Stimulated activated CD4-positive, alpha-beta T cell treated with anti-CD3 and anti-CD28 coated beads, Interleukin-1b, Interleukin-23, amount 100 ng/mL, for 1 hour (primary cell): ENCODE data around the gene FUT4.
"Not testable (repeated sequence)": the region's sequence is repeated elsewhere in the genome, so short reads cannot be mapped to it uniquely, and the experiment has no call there.

Experiments used
- DNase-seq, 2 donors: peaks; one replicate each; pipeline ENCODE4 v3.0.0-alpha.2; 2020; ENCODE audit warnings: low read depth in 2 of 2

The FUT4 gene

GRCh38 chr11:94543695-94544645 lies at the start of gene FUT4:
Gene FUT4, plus strand, starts transcription at chr11:94543921. Its CDS starts 213 bp downstream, at chr11:94544134.
- DNase-seq: peak in 1 of 2 donors; percentile 40

DNA sequence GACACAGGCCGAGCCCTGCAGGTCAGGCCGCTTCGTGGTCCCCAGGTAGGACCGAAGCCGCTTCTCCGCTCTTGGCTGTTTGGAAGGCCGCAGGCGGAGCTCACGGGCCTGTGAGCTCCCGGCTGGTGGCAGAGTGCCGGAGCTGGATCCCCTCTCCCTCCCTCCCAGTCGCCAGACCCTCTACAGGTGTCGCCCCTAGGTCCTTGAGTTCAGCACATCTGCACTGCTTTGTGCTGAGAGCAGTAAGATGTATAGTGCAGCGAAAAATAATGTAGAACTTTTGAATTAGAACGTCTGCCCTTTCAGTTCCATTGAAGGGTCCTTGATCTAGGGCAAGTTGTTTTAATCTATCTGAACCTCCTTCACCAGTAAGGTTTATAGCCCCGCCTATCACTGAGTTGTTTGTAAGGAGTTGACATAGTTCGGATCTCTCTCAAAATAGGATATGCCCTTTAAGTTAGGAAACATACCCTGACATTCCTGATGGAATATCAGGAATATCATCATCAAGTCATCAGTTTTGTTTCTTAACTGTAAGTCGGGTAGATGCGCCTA lies 49.5 kb upstream of the FUT4 start:
- no peak for DNase-seq

DNA sequence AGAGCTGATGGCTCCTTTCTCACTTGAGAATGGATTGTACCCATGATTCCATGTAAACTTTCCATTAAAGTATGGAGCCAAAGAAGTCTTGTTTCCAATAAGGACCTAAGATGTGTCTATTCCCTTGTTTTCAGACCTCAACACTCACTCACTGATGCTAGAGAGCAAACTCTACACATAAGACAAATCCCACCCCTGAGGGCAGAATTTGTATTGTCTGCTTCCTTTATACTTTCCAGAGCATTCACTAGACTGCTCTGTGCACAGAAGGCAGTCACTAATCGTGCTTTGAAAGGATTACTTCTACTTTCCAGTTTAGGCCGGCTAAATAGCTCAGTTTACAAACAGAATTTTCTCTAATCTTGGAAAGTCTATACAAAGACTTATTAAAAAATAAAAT lies 43.5 kb upstream of the FUT4 start:
- no peak for DNase-seq

GRCh38 chr11:94501522-94501921 lies 42.2 kb upstream of the FUT4 start:
- DNase-seq: no peak

DNA sequence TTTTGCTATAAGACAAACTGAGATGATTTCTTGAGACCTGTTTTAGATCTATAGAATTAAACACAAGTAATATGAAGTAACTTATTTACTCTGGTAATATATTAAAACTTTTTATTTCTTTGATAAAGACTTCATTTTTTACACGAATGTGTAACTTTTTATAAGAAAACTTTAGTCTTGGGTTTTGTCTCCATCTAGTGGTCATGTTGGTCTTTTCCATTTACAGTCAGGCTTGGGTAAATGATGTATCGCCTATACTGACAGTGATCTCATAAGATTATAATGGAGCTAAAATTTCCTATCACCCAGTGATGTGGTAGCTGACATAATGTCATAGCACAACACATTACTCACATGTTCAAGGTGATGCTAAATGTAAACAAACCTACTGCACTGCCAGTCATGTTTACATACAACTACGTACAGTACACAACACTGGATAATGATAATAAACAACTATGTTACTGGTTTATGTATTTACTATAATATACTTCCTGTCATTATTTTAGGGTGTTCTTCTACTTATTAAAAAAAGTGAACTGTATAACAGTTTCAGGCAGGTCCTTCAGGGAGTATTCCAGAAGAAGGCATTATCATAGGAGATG lies 38.9 kb upstream of the FUT4 start:
- no peak for DNase-seq

DNA sequence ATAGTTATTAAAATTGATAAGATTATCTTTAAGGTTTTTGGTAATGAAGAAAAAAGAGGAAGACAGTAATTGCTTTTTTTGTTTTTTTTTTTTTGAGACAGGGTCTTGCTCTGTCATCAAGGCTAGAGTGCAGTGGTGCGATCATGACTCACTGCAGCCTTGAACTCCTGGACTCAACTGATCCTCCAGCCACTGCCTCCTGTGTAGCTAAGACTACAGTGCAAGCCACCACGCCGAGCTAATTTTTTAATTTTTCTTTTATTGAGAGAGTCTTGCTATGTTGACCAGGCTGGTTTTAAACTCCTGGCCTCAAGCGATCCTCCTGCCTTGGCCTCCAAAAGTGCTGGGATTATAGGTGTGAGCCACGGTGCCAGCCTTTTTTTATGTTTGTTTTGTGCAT lies 37.2 kb upstream of the FUT4 start:
- DNase-seq: not testable (repeated sequence)

DNA sequence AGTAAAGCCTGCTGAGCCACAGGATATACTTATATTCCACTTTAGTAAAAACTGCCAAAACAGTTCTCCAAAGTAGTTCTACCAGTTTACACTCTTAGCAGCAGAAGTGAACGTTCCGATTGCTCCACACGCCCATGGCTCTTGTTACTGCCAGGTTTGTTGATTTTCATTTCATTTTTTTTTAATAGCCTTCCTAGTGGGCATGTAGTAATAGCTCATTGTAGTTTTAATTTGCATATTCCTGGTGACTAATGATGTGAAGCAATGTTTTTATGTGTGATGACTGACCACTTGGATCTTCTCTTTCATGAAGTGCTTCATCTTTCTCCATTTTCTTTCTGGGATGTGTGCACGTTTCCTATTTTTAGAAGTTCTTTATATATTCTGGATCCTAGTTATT lies 36.2 kb upstream of the FUT4 start:
- no peak for DNase-seq

GRCh38 chr11:94511932-94512781 lies 31.6 kb upstream of the FUT4 start, which contains the start of gene C11orf97:
Gene C11orf97, plus strand, starts transcription at chr11:94512461. Its CDS starts 68 bp downstream, at chr11:94512529.
- DNase-seq: peak in 1 of 2 donors; percentile 17

DNA sequence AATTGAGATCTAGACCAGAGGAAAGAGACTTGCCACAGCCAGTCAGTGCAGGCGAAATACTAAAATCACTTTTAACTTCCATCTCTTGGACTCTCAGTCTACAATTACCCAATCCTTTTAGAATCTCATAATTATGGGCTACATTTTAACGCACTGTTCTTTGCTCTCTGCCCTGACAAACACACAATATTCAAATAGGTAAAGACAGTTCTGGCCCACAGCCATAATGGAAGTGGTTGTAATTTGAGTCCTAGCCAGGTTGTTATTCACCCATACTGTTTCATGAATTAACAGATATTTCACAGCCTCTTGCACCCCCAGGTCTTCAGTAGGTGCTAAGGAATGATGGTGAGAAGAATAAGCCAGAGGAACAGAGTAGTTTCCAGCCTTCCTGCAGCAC lies 30.6 kb upstream of the FUT4 start:
- no peak for DNase-seq

- no peak for DNase-seq
Measured at GRCh38 chr11:94515398-94515797, 28.3 kb upstream of the FUT4 start.

GRCh38 chr11:94516725-94517124 lies 27.0 kb upstream of the FUT4 start:
- DNase-seq: no peak

DNA sequence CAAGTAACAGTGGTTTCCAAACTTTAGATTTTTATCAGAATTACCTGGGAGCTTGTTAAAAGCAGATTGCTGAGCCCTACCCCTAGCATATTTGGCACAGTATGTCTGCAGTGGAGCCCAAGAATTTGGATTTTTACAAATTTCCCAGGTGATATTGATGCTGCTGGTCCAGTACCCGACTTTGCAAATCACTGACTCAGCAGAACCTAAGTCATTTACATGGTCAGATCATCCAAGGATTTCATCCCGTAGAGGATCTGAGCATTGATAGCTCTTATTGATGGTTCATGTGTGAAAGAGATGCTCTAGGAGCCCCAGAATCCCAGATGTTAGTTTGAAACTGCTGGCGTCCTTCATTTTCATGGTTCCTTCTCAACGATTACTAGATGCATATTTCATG lies 25.4 kb upstream of the FUT4 start:
- DNase-seq: no peak

DNA sequence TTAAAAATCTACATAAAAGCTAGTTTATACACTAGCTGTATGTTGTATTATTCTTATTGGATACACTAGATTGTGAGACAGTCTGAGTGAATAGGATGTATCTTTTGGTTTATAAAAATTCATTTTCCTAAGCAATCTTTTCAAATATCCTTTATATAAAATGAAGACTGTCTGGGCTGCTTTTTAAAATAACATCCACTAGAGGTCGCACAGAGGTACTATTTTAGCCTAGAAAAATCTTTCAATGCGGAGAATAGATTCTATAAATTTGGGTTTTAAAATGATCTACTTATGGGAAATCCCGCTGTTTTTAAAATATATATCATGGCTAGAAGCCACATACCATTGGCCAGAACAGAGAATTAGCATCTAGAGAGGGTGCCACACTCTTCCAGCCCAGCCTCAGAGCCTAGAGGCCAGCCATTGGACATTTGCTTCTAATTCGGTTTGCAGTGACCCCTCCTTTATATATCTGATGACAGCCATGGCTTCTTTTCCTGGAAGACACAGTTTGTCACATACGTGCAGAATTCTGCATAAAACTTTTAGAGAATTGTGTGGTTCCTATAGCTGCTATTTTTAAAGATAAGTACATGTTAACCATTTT lies 24.1 kb upstream of the FUT4 start:
- DNase-seq: no peak

- DNase-seq: no peak
Measured at GRCh38 chr11:94521684-94522083, 22.0 kb upstream of the FUT4 start.

- DNase-seq: no peak
Measured at GRCh38 chr11:94524341-94524740, 19.4 kb upstream of the FUT4 start.

DNA sequence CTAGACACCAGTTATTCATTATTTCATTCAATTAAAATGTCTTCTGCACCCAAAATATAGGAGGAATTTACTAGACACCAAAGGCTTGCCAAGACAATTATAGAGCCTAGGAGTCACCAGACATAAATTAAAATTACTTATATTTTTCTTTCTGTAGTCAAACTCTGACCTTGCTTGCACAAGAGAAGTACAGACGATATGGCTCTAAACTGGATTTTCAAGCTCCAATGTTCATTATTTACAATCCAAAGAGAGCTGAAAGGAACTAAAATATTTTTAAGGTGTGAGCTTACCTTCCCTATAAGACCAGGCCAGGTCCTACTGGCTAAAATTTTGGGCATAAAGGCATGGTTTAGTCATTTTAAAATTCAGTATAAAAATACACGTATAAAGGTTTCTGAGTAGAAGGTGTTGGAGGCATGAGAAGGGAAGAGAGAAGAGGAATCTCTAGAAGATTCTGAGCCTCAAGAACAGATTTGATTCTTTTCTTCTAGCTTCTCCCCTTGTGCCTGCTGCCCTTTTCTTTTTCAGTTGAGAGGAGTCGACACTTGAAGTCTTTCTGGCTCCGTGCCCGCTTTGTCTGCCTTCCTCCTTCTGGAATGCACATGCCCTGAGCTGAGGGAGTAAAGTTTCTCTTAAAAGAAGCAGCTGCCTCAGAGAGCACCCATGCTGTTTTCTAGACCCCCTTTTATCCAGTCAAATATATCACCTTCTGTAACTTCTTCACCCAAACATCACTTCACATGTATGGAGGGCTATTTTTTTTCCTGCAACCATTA lies 18.0 kb upstream of the FUT4 start:
- DNase-seq: no peak

DNA sequence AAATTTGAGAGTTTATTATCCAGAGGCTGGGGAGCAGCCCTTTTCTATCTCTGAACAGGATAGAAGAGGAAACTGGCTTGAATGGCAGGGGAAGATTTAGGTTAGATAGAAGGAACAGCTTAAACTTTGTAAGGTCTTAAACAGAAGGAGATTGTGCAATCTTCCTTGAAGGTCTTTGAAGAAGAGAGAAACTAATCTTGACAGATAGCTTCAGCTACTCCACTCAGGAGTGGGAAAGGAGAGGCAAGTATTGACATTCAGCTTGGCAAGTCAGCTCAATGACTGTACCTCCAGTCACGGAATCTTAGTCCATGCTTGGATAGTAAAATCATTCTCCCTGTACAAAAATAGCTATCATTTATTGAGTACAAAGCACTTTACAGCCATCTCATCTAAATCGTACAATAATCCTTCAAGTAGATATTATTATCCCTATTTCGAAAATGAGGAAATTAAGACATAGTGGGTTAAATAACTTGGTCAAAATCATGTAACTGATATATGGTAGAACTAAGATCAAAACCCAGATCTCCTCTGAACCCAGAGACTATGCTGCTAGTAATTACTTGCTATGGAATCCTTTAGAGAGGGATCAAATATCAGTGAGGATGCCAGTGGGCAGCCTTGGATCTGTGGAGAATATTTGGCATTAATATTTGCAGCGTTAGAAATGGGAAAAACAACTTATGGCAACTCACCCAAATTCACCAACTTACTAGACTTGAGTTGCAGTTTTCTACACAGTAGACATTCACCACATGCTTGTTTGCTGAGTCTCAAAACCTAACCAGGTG lies 16.9 kb upstream of the FUT4 start:
- no peak for DNase-seq

GRCh38 chr11:94528551-94528950 lies 15.2 kb upstream of the FUT4 start:
- no peak for DNase-seq

GRCh38 chr11:94532211-94532610 lies 11.5 kb upstream of the FUT4 start:
- DNase-seq: no peak

- DNase-seq: no peak
Measured at GRCh38 chr11:94533206-94533605, 10.5 kb upstream of the FUT4 start.
